Measurements from ENCODE around the gene CRMP1.
"Not testable (repeated sequence)": the region's sequence is repeated elsewhere in the genome, so short reads cannot be mapped to it uniquely, and the experiment has no call there.

Gene CRMP1

DNA sequence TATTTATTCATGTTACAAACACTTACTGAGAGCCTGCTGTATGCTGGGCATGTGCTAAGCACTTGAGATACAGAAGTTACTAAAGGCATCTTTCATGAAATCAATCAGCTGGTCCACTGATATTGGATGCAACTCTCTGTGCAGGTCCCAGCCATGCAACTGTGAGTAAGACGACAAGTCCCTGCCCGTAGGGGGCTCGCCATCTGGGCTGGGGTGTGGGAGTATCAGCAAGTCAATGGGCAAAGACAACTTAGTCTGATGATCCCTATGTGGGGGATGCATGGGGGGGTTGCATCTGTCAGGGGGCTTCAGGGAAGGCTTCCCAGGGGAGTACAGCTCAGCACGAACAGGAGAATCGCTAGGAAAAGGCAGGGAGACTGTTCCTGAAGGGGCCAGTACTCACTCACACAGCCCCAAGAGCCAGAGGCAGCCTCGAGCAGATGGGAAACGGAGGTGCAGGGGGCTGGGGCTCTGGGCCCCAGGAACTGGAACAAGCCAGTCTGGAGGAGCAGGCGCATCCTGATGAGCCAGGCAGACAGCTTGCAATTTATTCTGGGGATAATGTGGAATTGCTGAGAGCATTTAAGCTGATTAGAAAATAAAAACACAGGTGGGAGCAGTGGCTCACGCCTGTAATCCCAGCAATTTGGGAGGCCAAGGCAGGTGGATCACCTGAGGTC, 40.2 kb downstream of the CRMP1 start:
- no peak for DNase-seq

DNA sequence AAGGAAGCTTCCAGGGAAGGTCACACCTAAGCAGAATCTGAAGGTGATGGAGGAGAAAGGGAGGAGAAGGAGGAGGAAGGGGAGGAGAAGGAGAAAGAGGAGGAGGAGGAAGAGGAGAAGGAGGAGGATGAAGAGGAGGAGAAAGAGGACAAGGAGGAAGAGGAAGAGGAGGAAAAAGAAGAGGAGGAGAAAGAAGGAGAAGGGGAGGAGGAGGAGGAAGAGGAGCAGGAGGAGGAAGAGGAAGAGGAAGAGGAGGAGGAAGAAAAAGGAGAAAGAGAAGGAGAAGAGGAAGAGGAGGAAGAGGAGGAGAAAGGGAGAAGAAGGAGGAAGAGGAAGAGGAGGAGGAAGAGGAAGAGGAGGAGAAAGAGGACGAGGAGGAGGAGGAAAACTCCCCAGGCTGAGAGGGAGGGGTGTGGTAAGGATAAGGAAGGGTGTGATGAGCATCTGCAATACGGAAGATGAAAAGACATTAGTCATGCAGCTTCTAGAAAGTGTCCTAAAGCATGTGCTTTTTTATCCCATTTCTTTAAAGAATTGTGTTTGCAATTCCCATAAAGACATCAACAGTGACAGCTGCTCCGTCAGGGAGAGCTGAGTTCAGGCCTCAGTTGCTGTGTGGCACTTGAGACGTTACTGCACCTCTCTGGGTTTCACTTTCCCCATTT, 41.1 kb downstream of the CRMP1 start:
- DNase-seq, result no peak

DNA sequence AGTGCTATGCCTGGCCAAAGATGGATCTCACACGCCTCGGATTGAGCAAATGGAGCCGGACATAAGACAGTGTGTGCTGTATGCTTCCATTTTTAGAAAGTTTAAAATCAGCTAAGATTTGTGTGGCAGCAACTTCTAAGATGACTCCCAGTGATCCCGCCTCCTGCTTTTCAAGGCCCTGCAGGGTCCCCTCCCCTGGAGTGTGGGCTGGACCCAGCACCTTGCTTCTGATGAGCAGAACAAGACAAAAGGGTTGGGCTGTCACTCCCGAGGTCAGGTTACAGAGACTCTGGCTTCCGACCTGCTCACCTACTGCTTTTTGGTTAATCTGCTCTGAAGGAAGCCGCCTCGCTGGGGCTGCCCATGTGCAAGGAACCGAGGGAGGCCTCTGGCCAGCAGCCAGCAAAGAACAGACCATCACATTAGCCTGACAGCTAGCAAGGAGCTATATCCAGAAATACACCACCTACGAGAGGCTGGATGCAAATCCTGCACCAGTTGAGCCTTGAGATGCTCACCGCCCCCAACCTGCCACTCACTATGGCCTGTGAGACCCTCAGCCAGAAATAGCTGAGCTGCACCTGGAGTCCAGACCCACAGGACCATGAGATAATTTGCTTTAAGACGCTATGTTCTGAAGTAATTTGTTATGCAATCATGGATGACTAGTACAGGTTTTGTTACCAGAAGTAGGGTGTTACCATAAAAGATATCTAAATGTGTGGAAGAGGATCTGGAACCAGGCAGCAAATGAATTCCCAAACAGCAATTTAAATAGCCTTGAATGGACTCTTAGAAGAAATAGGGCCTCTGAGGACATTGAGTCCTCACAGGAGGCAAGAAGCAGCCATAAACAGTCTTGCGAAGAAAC, 47.6 kb downstream of the CRMP1 start:
- DNase-seq, result no peak

DNA sequence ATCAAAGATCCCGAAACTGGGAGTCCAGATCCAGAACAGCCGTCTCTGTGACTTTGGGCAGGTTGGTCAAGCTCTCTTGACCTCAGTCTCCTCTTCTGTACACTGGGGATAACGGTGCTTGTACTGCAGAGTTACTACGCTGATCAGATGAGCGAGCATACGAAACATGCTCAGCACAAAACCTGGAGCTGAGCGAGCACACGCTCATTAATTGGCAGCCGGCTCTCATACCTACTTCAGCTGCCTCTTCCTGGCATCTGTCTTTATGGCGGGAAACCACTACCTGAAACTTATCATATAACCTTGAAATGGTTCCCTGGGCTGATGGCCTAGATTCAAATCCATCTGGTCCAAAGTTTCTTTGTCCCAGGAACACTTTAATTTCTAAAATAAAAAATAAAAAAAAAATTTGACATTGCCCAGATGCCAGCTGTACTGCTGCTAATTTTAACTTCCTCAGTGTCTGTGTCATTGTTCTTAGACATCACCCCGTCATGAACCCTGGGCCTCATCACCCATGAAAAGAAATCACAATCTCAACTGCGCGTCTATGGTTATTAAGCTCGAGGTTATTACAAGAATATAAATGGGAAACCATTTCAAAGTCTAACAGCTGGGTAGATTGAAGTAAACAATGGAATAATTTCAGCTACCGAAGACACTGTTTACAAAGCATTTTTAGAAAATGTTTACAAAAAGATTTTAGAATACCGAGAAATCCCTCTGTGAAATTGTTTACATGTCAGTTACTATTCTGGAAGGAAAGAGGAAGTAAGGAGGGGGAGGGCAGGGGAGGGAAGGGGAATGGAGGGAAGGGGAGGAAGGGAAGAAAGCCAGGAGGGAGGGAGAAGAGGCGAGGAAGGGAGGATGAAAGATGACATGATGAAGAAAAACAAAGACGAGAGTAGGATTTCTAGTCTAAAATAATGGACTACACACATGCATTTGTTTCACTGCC, 49.0 kb downstream of the CRMP1 start:
- no peak for DNase-seq

DNA sequence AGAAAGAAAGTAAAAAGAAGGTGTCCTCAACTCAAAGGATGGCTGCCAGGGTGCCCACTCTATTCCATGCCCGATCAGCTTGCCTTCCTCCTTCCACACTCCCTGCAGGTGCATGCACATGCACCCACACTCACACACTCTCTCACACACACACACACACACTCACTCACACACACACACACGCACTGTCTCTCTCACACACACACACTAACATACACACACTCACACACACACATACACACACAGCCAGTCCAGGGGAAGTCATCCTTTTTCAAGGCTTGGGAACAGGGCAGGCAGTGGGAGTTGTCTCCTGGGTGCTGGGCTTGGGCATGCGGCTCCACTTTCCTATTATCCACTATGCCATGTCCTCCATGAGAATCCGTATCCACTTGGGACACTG, 50.4 kb downstream of the CRMP1 start:
- no peak for DNase-seq

DNA sequence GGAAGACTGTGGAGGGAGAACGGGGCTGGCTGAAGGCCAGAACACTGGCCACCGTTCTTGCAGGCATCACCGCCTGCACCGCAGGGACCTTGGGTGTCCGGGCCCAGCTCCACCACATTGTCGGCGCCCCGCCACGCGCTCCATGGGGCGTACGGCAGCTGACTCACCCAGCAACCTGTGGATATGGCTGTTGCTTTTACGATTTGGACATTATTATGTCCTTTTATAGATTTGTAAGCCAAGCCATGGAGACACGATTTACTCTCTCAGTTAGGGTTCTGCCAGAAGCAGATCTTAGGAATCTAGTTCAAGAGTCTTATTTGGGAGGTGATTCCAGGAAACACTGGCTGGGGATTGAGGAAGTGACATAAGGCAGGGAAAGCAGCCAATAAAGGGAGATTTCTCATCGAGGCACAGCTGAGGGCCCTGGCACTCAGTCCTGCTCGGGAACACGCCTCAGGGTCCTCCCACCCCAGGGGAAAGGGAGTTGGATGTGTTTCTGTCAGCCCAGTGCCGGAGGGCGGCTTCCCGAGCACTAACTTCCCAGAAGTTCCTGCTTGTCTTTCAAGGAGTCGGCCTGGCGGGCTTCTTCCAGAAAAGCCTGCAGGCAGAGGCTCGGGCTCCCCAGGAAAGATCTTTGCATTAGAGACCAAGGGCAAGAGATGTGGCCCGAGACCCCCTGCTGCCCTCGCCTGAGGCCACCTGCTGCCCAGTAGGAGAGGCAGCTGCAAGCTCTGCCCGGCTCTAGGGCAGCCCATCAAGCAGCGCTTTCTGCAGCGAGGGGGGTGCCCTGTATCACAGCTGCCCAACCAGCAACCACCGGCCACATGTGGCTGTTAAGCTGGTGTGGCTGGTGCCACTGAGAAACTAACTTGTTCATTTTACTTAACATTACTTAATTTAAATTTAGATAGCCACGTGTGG, 52.9 kb downstream of the CRMP1 start:
- DNase-seq, result no peak

DNA sequence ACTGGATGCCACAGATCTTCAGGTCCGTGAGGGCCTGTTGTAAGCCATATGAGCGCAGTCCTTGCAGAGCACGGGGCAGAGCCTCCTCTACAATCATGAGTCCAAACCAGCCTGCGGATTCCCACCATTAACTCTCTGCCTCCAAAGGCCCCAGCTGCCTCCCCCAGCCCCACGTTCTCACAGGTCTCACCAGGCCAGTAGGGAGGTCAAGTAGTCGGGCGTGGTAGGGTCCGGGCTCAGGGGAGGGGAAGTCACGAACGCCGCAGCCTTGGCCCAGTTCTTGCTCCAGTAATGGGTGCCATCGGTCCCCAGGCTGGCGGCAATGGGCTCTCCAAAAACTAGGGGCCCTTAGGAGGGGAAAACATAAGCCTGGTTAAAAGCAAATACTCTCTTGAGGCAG, 53.6 kb downstream of the CRMP1 start:
- no peak for DNase-seq

DNA sequence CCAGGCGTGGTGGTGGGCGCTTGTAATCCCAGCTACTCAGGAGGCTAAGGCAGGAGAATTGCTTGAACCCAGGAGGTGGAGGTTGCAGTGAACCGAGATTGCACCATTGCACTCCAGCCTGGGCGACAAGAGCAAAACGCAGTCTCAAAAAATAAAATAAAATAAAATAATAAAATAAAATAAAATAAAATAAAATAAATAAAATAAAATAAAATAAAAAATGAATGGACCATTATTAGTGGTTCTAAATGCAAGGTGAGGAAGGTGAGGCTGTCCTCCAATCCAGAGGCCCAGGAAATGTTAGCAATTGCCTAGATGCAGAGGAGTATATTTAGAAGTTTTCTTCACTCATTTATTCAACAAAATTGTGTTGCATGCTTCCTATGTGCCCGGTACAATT, 55.4 kb downstream of the CRMP1 start:
- not testable (repeated sequence) for DNase-seq

DNA sequence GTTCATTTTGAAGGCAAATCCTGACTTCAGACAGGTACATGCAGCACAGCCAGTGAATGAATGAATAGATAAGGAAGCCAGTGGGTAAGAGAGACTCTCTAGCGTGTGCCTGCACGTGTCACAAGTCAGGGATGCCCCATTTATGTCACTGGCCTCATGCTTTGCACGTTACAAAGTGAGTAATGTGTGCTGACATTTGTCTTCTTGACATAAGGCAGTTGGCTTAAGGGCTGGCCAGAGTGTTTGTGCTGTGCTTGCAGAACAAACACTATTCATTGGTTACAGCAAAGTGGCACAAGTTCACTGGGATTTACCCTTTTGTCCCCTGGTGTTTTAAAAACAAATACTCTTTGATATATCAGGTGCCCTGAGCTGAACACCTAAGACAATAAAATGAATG, 55.9 kb downstream of the CRMP1 start:
- DNase-seq, result no peak

DNA sequence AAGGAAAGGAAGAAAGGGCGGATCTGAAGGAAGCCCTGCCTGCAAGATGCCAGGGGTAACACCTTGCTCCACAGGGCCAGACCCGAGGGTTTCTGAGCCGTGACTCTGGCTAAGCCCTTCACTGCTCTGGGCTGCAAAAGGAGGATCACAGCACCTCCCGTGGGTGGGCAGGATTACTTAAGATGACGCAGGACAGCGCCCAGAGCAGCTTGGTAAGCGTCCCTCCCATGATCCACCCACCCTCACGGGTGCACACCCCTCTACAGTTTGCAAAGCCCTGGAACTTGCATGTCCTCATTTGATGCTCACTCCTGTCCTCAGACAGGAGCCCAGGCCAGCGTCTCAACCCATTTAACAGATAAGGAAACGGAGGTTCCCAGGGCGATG, 64.9 kb downstream of the CRMP1 start:
- DNase-seq, result no peak

DNA sequence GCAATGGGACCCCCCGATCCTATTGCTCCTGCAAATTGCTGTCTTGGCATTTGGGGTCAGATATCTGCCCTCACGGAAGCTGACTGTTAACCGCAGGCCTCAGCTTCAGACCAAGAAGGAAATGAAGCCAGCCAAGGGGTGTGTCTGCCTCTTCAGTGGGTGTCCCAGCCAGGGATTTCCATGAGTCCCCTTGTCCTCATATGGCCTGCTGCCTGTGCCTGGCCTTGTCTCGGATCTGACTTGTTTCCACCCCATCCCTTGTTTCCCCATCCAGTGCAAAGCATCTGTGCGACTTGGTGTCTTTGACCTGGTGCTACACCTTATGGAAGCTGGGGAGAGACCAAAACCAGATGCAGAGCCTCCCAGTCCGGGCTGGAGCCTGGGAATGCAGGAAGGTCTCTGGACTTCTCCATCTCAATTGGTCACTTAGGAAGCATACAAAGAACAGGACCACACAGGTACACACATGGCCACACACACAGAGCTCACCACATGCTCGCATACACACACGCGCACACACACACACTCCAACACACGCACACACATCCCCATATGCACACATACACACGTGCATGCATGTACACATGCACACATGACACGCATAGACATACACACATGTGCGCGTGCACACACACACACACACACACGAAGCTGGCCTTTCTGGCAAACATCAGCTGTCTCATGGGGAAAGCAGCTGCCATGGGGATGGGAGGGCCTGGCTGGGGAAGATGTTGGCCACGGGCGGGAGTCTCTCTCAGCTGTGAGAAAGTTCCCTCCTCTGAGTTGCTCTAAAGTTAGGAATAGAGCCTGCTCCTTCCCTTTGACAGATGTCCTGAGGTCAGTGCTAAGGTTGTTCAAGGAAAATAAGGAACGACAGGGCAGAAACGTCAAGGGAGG, 65.5 kb downstream of the CRMP1 start:
- DNase-seq, result no peak

DNA sequence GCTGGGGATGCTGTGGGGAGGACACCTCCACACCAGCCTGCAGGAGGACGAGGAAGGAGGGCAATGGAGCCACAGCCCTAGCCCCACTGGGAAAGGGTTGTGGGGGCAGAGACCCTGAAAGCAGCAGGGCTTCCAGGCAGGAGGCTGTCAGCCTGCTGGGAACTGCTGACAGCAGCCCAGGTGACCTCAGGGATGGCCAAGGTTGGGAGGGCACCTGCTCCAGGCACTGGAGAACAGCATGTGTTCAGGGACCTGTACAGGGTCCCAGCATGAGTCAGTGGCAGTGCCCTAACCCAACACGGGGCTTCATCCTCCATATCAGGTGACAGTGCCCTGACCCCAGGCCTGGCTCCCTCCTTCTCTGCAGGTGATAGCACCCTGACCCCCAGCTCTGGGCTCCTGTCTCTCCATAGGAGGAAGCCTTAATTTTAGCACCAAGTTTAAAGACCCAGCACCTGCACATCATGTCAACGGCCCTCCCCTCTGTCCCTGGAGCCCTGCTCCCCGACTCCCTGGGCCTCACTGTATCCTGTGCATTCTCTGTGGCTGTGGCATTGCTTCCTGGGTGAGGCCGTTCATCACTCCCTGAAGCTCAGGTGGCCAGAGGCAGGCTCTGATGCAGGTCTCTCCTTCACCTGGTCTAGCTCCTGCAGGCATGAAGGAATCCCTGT, 66.3 kb downstream of the CRMP1 start:
- DNase-seq, result no peak

DNA sequence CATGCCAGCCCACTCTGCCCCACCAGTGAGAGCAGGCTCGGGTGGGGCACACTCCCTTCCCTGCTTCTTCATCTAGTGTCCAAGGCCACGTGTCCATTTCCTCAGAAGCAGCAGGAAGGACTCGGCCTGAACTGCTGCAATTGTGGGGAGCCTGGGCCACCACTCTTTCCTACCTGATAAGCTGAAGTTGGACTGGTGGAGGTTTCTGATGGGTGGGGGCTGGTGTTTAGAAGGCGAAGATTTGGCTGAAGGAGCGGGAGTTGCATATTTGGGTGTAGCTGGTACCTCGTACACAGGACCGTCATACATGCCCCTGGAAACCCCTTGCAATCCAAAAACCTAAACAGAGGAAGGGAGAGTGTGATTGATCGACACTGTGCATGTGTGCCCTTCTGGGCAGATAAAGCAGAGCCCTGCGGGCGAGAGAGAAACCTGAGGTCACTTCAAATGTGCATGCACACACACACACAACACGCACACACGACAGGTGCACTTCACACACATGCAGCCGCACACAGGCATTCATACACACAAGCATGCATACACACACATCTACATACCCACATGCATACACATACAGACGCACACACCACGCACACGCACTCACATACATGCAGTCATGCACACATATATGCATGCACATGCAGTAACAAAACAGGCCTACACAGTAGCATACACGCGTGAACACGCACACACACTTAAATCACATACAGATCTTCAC, 67.4 kb downstream of the CRMP1 start:
- DNase-seq, result no peak

DNA sequence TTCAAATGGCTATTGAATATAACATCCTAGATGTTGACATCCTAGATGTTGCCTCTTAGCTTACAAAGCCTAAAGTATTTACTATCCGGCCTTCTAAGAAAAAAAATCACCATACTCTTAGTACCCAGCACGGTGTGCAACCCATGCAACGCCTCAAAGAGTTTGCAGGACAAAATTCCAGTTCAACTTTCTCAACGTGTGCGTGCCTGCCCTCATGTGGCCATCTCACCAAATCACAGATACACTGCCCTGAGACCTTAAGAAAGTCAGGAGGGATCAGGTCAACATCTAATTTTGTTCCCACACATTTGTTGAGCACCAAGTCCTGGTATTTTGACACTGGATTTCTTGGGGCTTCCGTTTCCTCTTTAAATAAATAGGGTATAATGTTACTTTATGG, 68.3 kb downstream of the CRMP1 start:
- no peak for DNase-seq

DNA sequence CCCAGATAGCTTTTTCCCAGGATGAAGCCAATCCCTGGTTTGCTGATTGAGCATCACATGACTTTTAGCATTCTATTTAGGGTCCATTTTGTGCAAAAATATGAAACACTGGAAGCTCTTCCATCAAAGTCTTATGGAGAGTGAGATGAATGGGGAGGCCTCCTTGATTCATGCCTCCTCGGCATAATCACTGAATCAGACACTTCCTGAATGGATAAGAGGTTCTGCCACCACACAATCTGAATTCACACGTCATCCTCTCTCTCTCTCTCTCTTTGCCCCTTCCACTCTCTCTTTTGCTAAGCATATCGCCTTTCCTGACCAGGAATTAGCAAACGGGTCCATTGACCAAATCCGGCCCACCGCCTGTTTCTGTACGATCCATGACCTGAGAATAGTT, 68.7 kb downstream of the CRMP1 start:
- DNase-seq, result no peak

DNA sequence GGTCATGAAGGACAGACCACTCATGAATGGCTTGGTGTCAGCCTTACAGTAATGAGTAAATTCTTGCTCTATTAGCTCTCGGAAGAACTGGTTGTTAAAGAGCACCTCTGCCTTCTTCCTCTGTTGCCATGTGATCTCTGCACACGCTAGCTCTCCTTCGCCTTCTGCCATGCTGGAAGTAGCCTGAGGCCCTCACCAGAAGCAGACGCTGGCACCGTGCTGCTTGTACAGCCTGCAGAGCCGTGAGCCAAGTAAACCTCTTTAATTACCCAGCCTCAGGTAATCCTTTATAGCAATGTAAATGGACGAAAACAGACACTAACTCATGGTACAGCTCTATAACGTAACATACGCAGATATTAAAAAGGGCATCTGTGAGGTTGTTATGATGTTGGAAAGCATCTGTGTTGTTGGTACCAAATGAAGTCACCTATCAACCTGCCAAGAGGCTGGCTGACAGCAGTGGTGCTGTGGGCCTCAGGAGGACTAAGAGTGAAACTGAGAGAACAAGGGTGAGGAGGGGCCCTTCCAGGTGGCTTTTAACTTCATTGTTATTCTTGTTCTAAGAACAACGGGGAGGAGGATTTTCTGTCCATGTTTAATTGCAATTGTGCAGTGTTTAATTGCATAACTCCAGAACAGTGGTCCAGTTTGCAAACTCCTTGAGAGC, 69.2 kb downstream of the CRMP1 start:
- no peak for DNase-seq

DNA sequence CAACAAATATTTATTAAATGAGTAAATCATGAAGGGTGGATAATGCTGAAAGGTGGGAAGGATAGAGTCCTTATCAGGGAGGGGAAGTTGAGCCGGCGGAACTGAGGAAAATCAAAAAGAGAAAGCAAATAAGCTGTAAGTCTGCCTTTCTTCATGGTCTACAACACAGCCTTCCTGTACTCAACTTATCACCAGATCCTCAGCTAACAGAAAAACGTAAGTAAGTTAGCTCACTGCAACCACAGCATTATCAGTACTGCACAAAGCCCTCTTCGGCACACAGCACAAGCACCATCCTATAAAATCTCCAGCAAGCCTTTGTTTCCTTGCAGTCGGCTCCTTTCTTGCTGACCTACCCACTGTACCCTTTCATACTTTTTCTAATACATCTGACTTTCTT, 70.3 kb downstream of the CRMP1 start:
- DNase-seq, result no peak

DNA sequence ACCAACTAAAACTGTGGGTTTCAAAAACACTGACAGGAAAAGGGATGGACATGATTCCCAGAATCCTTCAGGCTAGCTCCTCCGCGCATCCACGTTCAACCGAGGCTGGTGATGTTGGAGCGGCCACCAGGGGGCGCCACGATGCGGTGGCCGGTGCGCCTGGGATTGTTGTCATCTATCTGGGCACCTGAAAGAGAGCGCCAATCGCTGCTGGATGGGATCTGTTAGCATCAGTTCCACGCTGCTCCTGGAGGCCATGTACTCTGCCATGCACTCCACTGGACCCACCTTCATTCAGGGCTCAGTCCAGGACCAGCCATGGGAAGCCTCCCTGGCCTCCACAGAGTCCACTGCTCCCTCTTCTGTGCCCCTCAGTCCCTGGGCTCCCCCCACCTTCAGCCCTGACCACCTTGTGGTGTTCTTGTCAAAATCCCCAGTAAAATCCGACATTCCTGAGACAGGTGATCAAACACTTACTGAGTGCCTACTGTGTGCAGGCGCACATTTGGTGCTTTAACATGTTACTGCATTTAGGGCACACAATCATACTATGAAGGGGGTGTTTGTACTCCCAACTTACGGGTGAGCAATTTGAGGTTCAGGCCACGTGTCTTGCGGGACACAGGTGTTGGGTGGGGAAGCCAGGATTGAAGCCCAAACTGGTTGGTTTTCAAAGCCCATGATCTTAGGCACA, 71.1 kb downstream of the CRMP1 start:
- DNase-seq, result no peak
